Osteoblast (primary cell): Measurements from ENCODE around the gene RPSA. TPM values are rescaled to one million over a fixed set of nuclear protein-coding genes. Genes with fewer than 3 reads are reported as not detected.

Experiments used
- DNase-seq: peaks from one replicate; pipeline ENCODE4 v3.0.0; 2011; ENCODE audit warnings: low spot score, mixed read lengths; ENCODE audit not compliant: insufficient read length; ENCODE audit errors: missing footprints
- H2AFZ ChIP-seq: 2 replicates; pipeline ENCODE4 v1.6.0; 2011; ENCODE audit warnings: mild to moderate bottlenecking, low read length
- H3K27ac ChIP-seq: 2 replicates; pipeline ENCODE4 v1.5.1; 2011; ENCODE audit warnings: mild to moderate bottlenecking, low read depth, low read length, moderate library complexity
- H3K27me3 ChIP-seq: 2 replicates; pipeline ENCODE4 v1.6.0; 2012; ENCODE audit warnings: mild to moderate bottlenecking, control low read depth, inconsistent platforms, low read length, moderate library complexity; ENCODE audit not compliant: insufficient read depth
- H3K36me3 ChIP-seq: 2 replicates; pipeline ENCODE4 v1.5.1; 2011; ENCODE audit warnings: mild to moderate bottlenecking, low read length, control low read depth, moderate library complexity; ENCODE audit not compliant: insufficient read depth
- H3K4me1 ChIP-seq: 2 replicates; pipeline ENCODE4 v1.5.1; 2011; ENCODE audit warnings: mild to moderate bottlenecking, low read length, control low read depth, moderate library complexity; ENCODE audit not compliant: insufficient read depth
- H3K4me2 ChIP-seq: 2 replicates; pipeline ENCODE4 v1.6.0; 2011; ENCODE audit warnings: mild to moderate bottlenecking, low read length; ENCODE audit not compliant: insufficient read depth
- H3K4me3 ChIP-seq: fragments of 200-600 bp; sonication (generic); 3 replicates; pipeline ENCODE4 v1.5.1; 2012; ENCODE audit warnings: mild to moderate bottlenecking, low read length, inconsistent platforms; ENCODE audit not compliant: insufficient read depth
- H3K79me2 ChIP-seq: 2 replicates; pipeline ENCODE4 v1.6.0; 2012; ENCODE audit warnings: mild to moderate bottlenecking, low read length, control low read depth, inconsistent platforms; ENCODE audit not compliant: insufficient read depth
- H3K9me3 ChIP-seq: 2 replicates; pipeline ENCODE4 v1.5.1; 2011; ENCODE audit warnings: low read depth, low read length, control low read depth
- H4K20me1 ChIP-seq: 2 replicates; pipeline ENCODE4 v1.6.0; 2012; ENCODE audit warnings: mild to moderate bottlenecking, low read length, control low read depth; ENCODE audit not compliant: insufficient read depth
- CTCF ChIP-seq: IDR thresholded peaks from 2 replicates; pipeline ENCODE4 v1.5.1; 2011; ENCODE audit warnings: mild to moderate bottlenecking, low read depth, low read length, moderate library complexity; ENCODE audit errors: extremely low read depth
- total RNA-seq: library from RNA; depleted of rRNA; stranded (reverse); fragments of >200 nt; gene quantifications from 2 replicates; pipeline ENCODE4 v1.2.3, GENCODE V29; 2012

The RPSA gene
- total RNA-seq, 1 donor = 1,028 TPM

- H3K9me3 ChIP-seq = no peaks in the 10 kb centered on the region
- no peak for DNase-seq
- peak; percentile 62 for TF ChIP-seq CTCF
- H3K36me3 ChIP-seq = no peaks in the 10 kb centered on the region
- no peak overlapping the region for H3K4me2 ChIP-seq
- H3K79me2 ChIP-seq = no peaks in the 10 kb centered on the region
- peaks cover 5% of the 10 kb centered on the region for H3K4me1 ChIP-seq
- H3K27me3 ChIP-seq = no peaks in the 10 kb centered on the region
- H3K4me3 ChIP-seq = no peak overlapping the region
- no peak overlapping the region for H3K27ac ChIP-seq
- H4K20me1 ChIP-seq = no peaks in the 10 kb centered on the region
- H2AFZ ChIP-seq = no peak overlapping the region
These were observed 28.4 kb upstream of the RPSA start for GRCh38 chr3:39378088-39378487.

GRCh38 chr3:39378957-39379777 is 27.4 kb upstream of the RPSA start:
- DNase-seq = no peak
- H3K4me1 ChIP-seq = peaks cover 5% of the 10 kb centered on the region
- H3K4me3 ChIP-seq = no peak overlapping the region

GRCh38 chr3:39379778-39380155 is 26.8 kb upstream of the RPSA start:
- no peak overlapping the region for H3K27ac ChIP-seq
- H3K4me3 ChIP-seq = no peak overlapping the region
- H4K20me1 ChIP-seq = peaks cover 4% of the 10 kb centered on the region
- no peak for DNase-seq
- no peaks in the 10 kb centered on the region for H3K36me3 ChIP-seq
- peaks cover 5% of the 10 kb centered on the region for H3K79me2 ChIP-seq
- H3K4me1 ChIP-seq = peaks cover 9% of the 10 kb centered on the region
- no peak for TF ChIP-seq CTCF
- H2AFZ ChIP-seq = no peak overlapping the region
- no peaks in the 10 kb centered on the region for H3K9me3 ChIP-seq
- H3K4me2 ChIP-seq = no peak overlapping the region
- no peaks in the 10 kb centered on the region for H3K27me3 ChIP-seq

More at GRCh38 chr3:39378957-39379777, 27.4 kb upstream of the RPSA start:
- no peaks in the 10 kb centered on the region for H3K27me3 ChIP-seq
- H3K4me2 ChIP-seq = no peak overlapping the region
- H4K20me1 ChIP-seq = peaks cover 4% of the 10 kb centered on the region
- H3K9me3 ChIP-seq = no peaks in the 10 kb centered on the region
- no peak overlapping the region for H2AFZ ChIP-seq
- no peaks in the 10 kb centered on the region for H3K79me2 ChIP-seq
- no peak overlapping the region for H3K27ac ChIP-seq
- no peak for TF ChIP-seq CTCF
- no peaks in the 10 kb centered on the region for H3K36me3 ChIP-seq

GRCh38 chr3:39381432-39381831 is 25.1 kb upstream of the RPSA start:
- Histone ChIP-seq H2AFZ (no peak overlapping the region), H4K20me1 (peaks cover 19% of the 10 kb centered on the region), H3K4me1 (peaks cover 14% of the 10 kb centered on the region), H3K27ac (no peak overlapping the region), H3K27me3 (no peaks in the 10 kb centered on the region), H3K9me3 (no peaks in the 10 kb centered on the region), H3K4me3 (no peak overlapping the region), H3K79me2 (peaks cover 21% of the 10 kb centered on the region), H3K4me2 (no peak overlapping the region), H3K36me3 (no peaks in the 10 kb centered on the region)
- DNase-seq = no peak
- no peak for TF ChIP-seq CTCF
